Ovary (tissue), 3 donors: Measurements from ENCODE around the gene IER5.

ENCODE experiments used
- CTCF ChIP-seq, 3 donors: fragments of 450-650 bp in 2 of 3; fragments of 200-600 bp in 1 of 3; IDR thresholded peaks; one replicate each; pipeline versions ENCODE4 v1.5.1 to v1.8.0; 2016 to 2022; ENCODE audit warnings: antibody characterized with exemption in 3 of 3, mild to moderate bottlenecking in 1 of 3
- EP300 ChIP-seq: sonication (generic); formaldehyde crosslinking; IDR thresholded peaks from one replicate; pipeline ENCODE4 v1.6.1; 2017; ENCODE audit warnings: antibody characterized with exemption
- POLR2A ChIP-seq: fragments of 450-650 bp; IDR thresholded peaks from one replicate; pipeline ENCODE4 v1.6.1; 2017; ENCODE audit warnings: antibody characterized with exemption, mild to moderate bottlenecking, moderate library complexity
- donor health status: DM: no; HTN: no; CAD: no.

DNA sequence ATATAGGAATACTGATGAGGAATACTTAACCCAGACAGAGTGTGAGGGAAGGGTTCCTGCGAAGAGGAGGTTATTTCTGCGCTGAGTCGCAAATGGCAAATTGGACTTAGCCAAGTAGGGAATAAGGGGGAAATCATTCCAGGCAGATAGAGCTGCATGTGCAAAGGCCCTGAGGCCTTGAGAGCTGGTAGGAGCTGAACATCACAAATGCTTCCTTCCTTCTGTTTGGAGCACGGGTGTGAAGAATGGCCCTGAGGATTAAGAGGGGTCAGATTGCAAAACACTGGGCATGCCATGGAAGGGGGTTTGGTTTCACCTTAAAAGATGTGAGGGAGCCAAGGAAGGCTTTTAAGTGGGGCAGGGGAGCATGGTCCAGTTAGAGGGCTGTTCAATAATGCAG lies 12.4 kb downstream of the IER5 start:
- TF ChIP-seq CTCF (IDR thresholded peaks at IDR 0.05) (no peak), POLR2A (no peak), EP300 (no peak)
